Kidney (tissue), 14 donors: ENCODE data around the gene KRT79. TPM values are rescaled to one million over a fixed set of nuclear protein-coding genes. Genes with fewer than 3 reads are reported as not detected.

Source experiments
- DNase-seq, 5 donors: peaks; one replicate each; pipeline ENCODE4 v3.0.0-alpha.2; 2013 to 2020
- FAIRE-seq: peaks from 2 replicates; lab custom pipeline; 2012; peaks lifted over from hg19 to GRCh38; lab: Jason Lieb, UNC
- H3K27ac ChIP-seq, 2 donors: one replicate each; pipeline ENCODE4 v1.7.0; 2013; ENCODE audit warnings: low read depth in 2 of 2, low read length in 2 of 2, inconsistent platforms in 1 of 2
- H3K27me3 ChIP-seq: one replicate; pipeline ENCODE4 v1.7.1; 2013; ENCODE audit warnings: low read length, inconsistent platforms; ENCODE audit not compliant: control insufficient read depth, insufficient read depth
- H3K36me3 ChIP-seq, 3 donors: one replicate each; pipeline versions ENCODE4 v1.7.0 to v1.7.1; 2013; ENCODE audit warnings: low read length in 3 of 3, control low read depth in 1 of 3, inconsistent platforms in 1 of 3; ENCODE audit not compliant: insufficient read depth in 3 of 3, control insufficient read depth in 2 of 3
- H3K4me1 ChIP-seq, 3 donors: one replicate each; pipeline versions ENCODE4 v1.7.0 to v1.7.1; 2013; ENCODE audit warnings: low read length in 3 of 3, inconsistent platforms in 1 of 3, low read depth in 1 of 3; ENCODE audit not compliant: control insufficient read depth in 2 of 3, insufficient read depth in 2 of 3
- H3K4me3 ChIP-seq, 3 donors: one replicate each; pipeline versions ENCODE4 v1.7.0 to v1.8.1; 2013; ENCODE audit warnings: low read length in 3 of 3, control low read depth in 1 of 3, inconsistent platforms in 1 of 3
- H3K9ac ChIP-seq, 3 donors: one replicate each; pipeline versions ENCODE4 v1.7.0 to v1.7.1; 2013; ENCODE audit warnings: low read length in 3 of 3, control low read depth in 1 of 3, inconsistent platforms in 1 of 3
- H3K9me3 ChIP-seq, 3 donors: one replicate each; pipeline versions ENCODE4 v1.7.0 to v1.7.1; 2013; ENCODE audit warnings: low read length in 3 of 3, control low read depth in 1 of 3, inconsistent platforms in 1 of 3; ENCODE audit not compliant: control insufficient read depth in 2 of 3, insufficient read depth in 1 of 3
- CTCF ChIP-seq: IDR thresholded peaks from 3 replicates; pipeline ENCODE4 v1.5.1; 2012; ENCODE audit warnings: mild to moderate bottlenecking, moderate library complexity, borderline replicate concordance; ENCODE audit not compliant: insufficient read depth; ENCODE audit errors: extremely low read depth
- intact Hi-C: fragments of 100-400 bp; cut with DNase I; formaldehyde crosslinking; loops from one replicate; pipeline ENCODE4 v1.11.1; 2022
- polyA plus RNA-seq: library from polyadenylated mRNA; stranded (reverse); fragments of 350-450 nt; fragmentation: Illumina TruSeq; extraction: RNeasy Lipid Tissue Mini Kit (QIAGEN cat#74804); gene quantifications from one replicate; pipeline ENCODE4 v1.2.3, GENCODE V29; 2014; ENCODE audit warnings: low read depth, low replicate concordance; ENCODE audit not compliant: insufficient read depth
- total RNA-seq: library from RNA; stranded (reverse); fragmentation: NEBNext Ultra II Directional; extraction: Animal tissue kit (Norgen Biotek cat#: 25700); gene quantifications from one replicate; pipeline ENCODE4 v1.2.1, GENCODE V29; 2021
- donor health status: control.
- donor health status: control.
- donor health status: control.
- donor health status: control.
- donor health status: control.
- donor health status: DM: yes; HTN: yes; CAD: no.
- donor health status: Normal renal cell carcinoma (clear cell type).

The KRT79 gene
- total and polyA plus RNA-seq, 2 donors from 2014 or later, result not detected

GRCh38 chr12:52798671-52799504 is 35.2 kb downstream of the KRT79 start:
- DNase-seq (no peak), FAIRE-seq (no peak)
- no peaks in the 10 kb centered on the region for H3K4me1 ChIP-seq
- no peaks in the 10 kb centered on the region for H3K27me3 ChIP-seq
- no peaks in the 10 kb centered on the region for H3K9me3 ChIP-seq
- no peaks in the 10 kb centered on the region for H3K36me3 ChIP-seq
- H3K27ac ChIP-seq, result no peak overlapping the region
- no peak overlapping the region for H3K9ac ChIP-seq
- intact Hi-C loops, result no loop called here
- no peak overlapping the region for H3K4me3 ChIP-seq
- TF ChIP-seq CTCF, result no peak

GRCh38 chr12:52798003-52798670 is 36.0 kb downstream of the KRT79 start:
- Histone ChIP-seq H3K27me3 (no peaks in the 10 kb centered on the region), H3K9ac (no peak overlapping the region), H3K4me3 (no peak overlapping the region), H3K4me1 (no peaks in the 10 kb centered on the region), H3K27ac (no peak overlapping the region), H3K36me3 (no peaks in the 10 kb centered on the region), H3K9me3 (no peaks in the 10 kb centered on the region)
- DNase-seq (no peak), FAIRE-seq (no peak)
- intact Hi-C loops, result no loop called here
- TF ChIP-seq CTCF, result no peak

GRCh38 chr12:52797529-52797894 is 36.6 kb downstream of the KRT79 start:
- H3K27me3 ChIP-seq, result no peaks in the 10 kb centered on the region
- H3K9ac ChIP-seq, result no peak overlapping the region
- H3K27ac ChIP-seq, result no peak overlapping the region
- no peak for DNase-seq
- intact Hi-C loops, result no loop called here
- no peak overlapping the region for H3K4me3 ChIP-seq
- no peaks in the 10 kb centered on the region for H3K9me3 ChIP-seq
- no peaks in the 10 kb centered on the region for H3K4me1 ChIP-seq
- no peaks in the 10 kb centered on the region for H3K36me3 ChIP-seq
- no peak for FAIRE-seq
- no peak for TF ChIP-seq CTCF
